HepG2 (cell line): ENCODE measurements around the gene TUBGCP4. TPM values are rescaled to one million over a fixed set of nuclear protein-coding genes. Genes with fewer than 3 reads are reported as not detected.

Source experiments
- BRD4 ChIP-seq: sonication (generic); formaldehyde crosslinking; IDR thresholded peaks from 2 replicates; pipeline ENCODE4 v1.4.0; 2020; ENCODE audit warnings: missing genetic modification reagents
- CBFB ChIP-seq: sonication (generic); formaldehyde crosslinking; IDR thresholded peaks from 2 replicates; pipeline ENCODE4 v1.4.0; 2020; ENCODE audit warnings: missing genetic modification reagents
- CENPBD1 ChIP-seq: sonication (generic); formaldehyde crosslinking; IDR thresholded peaks from 2 replicates; pipeline ENCODE4 v1.8.0; 2022; ENCODE audit warnings: missing genetic modification reagents, low read depth, mild to moderate bottlenecking, borderline replicate concordance
- EED ChIP-seq: sonication (generic); formaldehyde crosslinking; IDR thresholded peaks from 2 replicates; pipeline ENCODE4 v1.5.0; 2020; ENCODE audit warnings: mild to moderate bottlenecking, missing genetic modification reagents
- FOXM1 ChIP-seq: sonication (generic); formaldehyde crosslinking; IDR thresholded peaks from 2 replicates; pipeline ENCODE4 v1.5.0; 2020; ENCODE audit warnings: missing genetic modification reagents
- GATAD2A ChIP-seq: IDR thresholded peaks from 2 replicates; pipeline ENCODE4 v1.6.1; 2016
- KLF11 ChIP-seq: IDR thresholded peaks from 2 replicates; pipeline ENCODE4 v1.6.1; 2016; ENCODE audit warnings: missing compliant biosample characterization
- LBX2 ChIP-seq: sonication (generic); formaldehyde crosslinking; IDR thresholded peaks from 2 replicates; pipeline ENCODE4 v1.5.0; 2020; ENCODE audit warnings: missing genetic modification reagents, mild to moderate bottlenecking, borderline replicate concordance
- POLR2G ChIP-seq: fragments of 200-400 bp; formaldehyde crosslinking; IDR thresholded peaks from 2 replicates; pipeline ENCODE4 v1.6.1; 2018; ENCODE audit warnings: mild to moderate bottlenecking, low read depth, low read length, moderate library complexity
- RBFOX2 ChIP-seq: fragments of 200-400 bp; formaldehyde crosslinking; IDR thresholded peaks from 2 replicates; pipeline ENCODE4 v1.6.1; 2017; ENCODE audit warnings: low read depth, mild to moderate bottlenecking, low read length
- SMARCE1 ChIP-seq: fragments of 450-650 bp; IDR thresholded peaks from 2 replicates; pipeline ENCODE4 v1.6.1; 2017; ENCODE audit warnings: borderline replicate concordance
- YY1 ChIP-seq: IDR thresholded peaks from 2 replicates; pipeline ENCODE4 v1.6.1; 2011; ENCODE audit warnings: low read length, low read depth, moderate library complexity, mild to moderate bottlenecking; ENCODE audit not compliant: insufficient read depth, insufficient replicate concordance
- ZBTB3 ChIP-seq: sonication (generic); formaldehyde crosslinking; IDR thresholded peaks from 2 replicates; pipeline ENCODE4 v1.4.0; 2020; ENCODE audit warnings: low read depth, mild to moderate bottlenecking, moderate library complexity, missing genetic modification reagents, borderline replicate concordance
- ZMYM4 ChIP-seq: sonication (generic); formaldehyde crosslinking; IDR thresholded peaks from 2 replicates; pipeline ENCODE4 v1.8.1; 2023; ENCODE audit warnings: mild to moderate bottlenecking, missing genetic modification reagents
- ZNF274 ChIP-seq: sonication (generic); formaldehyde crosslinking; IDR thresholded peaks from 2 replicates; pipeline ENCODE4 v1.5.1; 2020; ENCODE audit warnings: mild to moderate bottlenecking, missing genetic modification reagents
- ZNF337 ChIP-seq: sonication (generic); formaldehyde crosslinking; IDR thresholded peaks from 2 replicates; pipeline ENCODE4 v1.5.1; 2020; ENCODE audit warnings: missing genetic modification reagents, low read depth, mild to moderate bottlenecking, borderline replicate concordance
- ZNF558 ChIP-seq: sonication (generic); formaldehyde crosslinking; IDR thresholded peaks from 2 replicates; pipeline ENCODE4 v1.9.0; 2022; ENCODE audit warnings: mild to moderate bottlenecking, missing genetic modification reagents, borderline replicate concordance
- ZNF713 ChIP-seq: sonication (generic); formaldehyde crosslinking; IDR thresholded peaks from 2 replicates; pipeline ENCODE4 v1.4.0; 2020; ENCODE audit warnings: mild to moderate bottlenecking, missing genetic modification reagents
- ZNF724P ChIP-seq: sonication (generic); formaldehyde crosslinking; IDR thresholded peaks from 2 replicates; pipeline ENCODE4 v1.8.0; 2022; ENCODE audit warnings: missing genetic modification reagents, borderline replicate concordance
- ZNF773 ChIP-seq: sonication (generic); formaldehyde crosslinking; IDR thresholded peaks from 2 replicates; pipeline ENCODE4 v1.4.0; 2020; ENCODE audit warnings: missing genetic modification reagents, borderline replicate concordance
- polyA plus RNA-seq, 8 experiments: library from polyadenylated mRNA; depleted of rRNA in 3 of 8; stranded (reverse) in 7 of 8; unstranded in 1 of 8; fragments of >200 nt; fragmentation: Illumina TruSeq in 4 of 8; extraction: Trizol in 4 of 8; gene quantifications; 2 replicates each; pipeline versions ENCODE4 v1.2.1 to v1.2.3, GENCODE V29; 2011 to 2016; ENCODE audit warnings: low read depth in 4 of 8, missing spikeins in 1 of 8, mixed read lengths in 1 of 8; ENCODE audit not compliant: insufficient read depth in 1 of 8
- total RNA-seq, 5 experiments: library from RNA; depleted of rRNA; stranded (reverse); fragments of >200 nt; fragmentation: Illumina TruSeq; extraction: Trizol; gene quantifications; 2 replicates each; pipeline ENCODE4 v1.2.3, GENCODE V29; 2016; ENCODE audit warnings: low read depth in 1 of 5
- TF ChIP-seq, protein P1 (sequence below): sonication (generic); formaldehyde crosslinking; IDR thresholded peaks from 2 replicates; pipeline ENCODE4 v1.4.0; 2020; ENCODE audit warnings: low read depth, mild to moderate bottlenecking, missing genetic modification reagents
- TF ChIP-seq, protein P2 (sequence below): IDR thresholded peaks from 2 replicates; pipeline ENCODE4 v1.6.1; 2016; ENCODE audit warnings: missing biosample characterization, missing genetic modification reagents, low read depth
- TF ChIP-seq, protein P3 (sequence below): sonication (generic); formaldehyde crosslinking; IDR thresholded peaks from 2 replicates; pipeline ENCODE4 v1.4.0; 2020; ENCODE audit warnings: missing genetic modification reagents

Gene TUBGCP4
- total and polyA plus RNA-seq, 2 of the 13 experiments (the other 11 are each of a cell fraction or from before 2014, with no cell fraction given), result 15.0 to 20.5 TPM

DNA sequence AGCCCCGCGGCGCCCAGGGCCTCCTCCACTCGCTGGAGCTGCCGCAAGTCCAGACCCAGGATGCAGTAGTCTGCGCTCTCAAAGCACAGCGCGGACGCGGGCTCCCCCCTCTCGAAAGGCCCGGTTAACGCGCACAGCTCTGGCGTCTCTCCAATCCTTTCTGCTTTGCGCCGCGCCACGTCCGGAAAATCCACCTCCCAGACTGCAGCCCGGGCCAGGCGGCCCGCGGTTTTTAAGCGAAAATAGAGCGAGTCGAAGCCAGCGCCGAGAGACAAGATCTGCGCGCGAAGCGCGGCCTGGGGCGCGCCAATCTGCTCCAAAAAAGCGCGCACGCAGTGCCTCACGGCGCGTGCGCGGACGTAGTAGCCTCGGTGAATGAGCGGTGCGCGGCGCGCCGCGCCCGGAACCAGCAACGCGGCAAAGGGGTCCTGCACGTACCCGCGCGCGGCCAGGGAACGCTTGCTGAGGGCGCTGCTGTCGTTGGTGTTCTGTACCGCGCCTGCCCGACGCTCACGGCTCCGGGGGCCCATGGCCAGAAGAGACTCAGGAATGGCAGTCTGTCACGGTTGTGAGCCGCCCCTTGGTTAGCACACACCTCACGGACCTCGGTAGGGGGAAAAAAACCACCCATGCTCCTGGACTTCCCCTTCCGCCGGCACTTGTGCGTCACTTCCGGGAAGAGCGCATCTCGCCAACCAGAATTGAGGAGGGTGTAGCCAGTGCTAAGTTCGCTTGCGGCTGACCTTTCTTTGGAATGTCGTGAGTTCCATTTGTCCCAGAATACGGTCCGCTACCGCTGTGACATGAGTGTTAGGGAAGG is 40.7 kb upstream of the TUBGCP4 start, which contains the start of gene LCMT2 (continued):
- TF ChIP-seq, protein P1, sequence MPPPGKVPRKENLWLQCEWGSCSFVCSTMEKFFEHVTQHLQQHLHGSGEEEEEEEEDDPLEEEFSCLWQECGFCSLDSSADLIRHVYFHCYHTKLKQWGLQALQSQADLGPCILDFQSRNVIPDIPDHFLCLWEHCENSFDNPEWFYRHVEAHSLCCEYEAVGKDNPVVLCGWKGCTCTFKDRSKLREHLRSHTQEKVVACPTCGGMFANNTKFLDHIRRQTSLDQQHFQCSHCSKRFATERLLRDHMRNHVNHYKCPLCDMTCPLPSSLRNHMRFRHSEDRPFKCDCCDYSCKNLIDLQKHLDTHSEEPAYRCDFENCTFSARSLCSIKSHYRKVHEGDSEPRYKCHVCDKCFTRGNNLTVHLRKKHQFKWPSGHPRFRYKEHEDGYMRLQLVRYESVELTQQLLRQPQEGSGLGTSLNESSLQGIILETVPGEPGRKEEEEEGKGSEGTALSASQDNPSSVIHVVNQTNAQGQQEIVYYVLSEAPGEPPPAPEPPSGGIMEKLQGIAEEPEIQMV (CRISPR knock-in tag), result peak; percentile 58; the same call in 1 of the 2 replicates
- TF ChIP-seq POLR2G (peak; percentile 98), SMARCE1 (no peak), BRD4 (no peak), EED (CRISPR knock-in tag) (0 out of 2 replicates have a peak, but pooled peaks have one; percentile 60), ZBTB3 (CRISPR knock-in tag) (no peak), CENPBD1 (CRISPR knock-in tag) (no peak; the same call in 1 of the 2 replicates), ZMYM4 (peak; percentile 84), GATAD2A (CRISPR knock-in tag) (0 out of 2 replicates have a peak, but pooled peaks have one; percentile 24), LBX2 (CRISPR knock-in tag) (0 out of 2 replicates have a peak, but pooled peaks have one; percentile 14), ZNF274 (peak; percentile 37; the same call in 1 of the 2 replicates), CBFB (CRISPR knock-in tag) (peak; percentile 40; the same call in 1 of the 2 replicates), FOXM1 (CRISPR knock-in tag) (no peak), RBFOX2 (peak; percentile 97), ZNF337 (CRISPR knock-in tag) (peak; percentile 80; the same call in 1 of the 2 replicates), ZNF713 (0 out of 2 replicates have a peak, but pooled peaks have one; percentile 45), ZNF558 (CRISPR knock-in tag) (peak; percentile 84; the same call in 1 of the 2 replicates), ZNF724P (peak; percentile 34; the same call in 1 of the 2 replicates), KLF11 (CRISPR knock-in tag) (no peak), YY1 (peak; percentile 50), ZNF773 (CRISPR knock-in tag) (no peak)
- TF ChIP-seq, protein P2, sequence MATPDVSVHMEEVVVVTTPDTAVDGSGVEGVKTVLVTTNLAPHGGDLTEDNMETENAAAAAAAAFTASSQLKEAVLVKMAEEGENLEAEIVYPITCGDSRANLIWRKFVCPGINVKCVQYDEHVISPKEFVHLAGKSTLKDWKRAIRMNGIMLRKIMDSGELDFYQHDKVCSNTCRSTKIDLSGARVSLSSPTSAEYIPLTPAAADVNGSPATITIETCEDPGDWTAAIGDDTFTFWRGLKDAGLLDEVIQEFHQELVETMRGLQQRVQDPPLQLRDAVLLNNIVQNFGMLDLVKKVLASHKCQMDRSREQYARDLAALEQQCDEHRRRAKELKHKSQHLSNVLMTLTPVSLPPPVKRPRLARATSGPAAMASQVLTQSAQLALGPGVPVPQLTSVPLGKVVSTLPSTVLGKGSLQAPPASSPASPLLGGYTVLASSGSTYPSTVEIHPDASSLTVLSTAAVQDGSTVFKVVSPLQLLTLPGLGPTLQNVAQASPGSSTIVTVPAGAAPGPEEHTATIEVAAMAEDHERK (CRISPR knock-in tag), result peak; percentile 51; the same call in 1 of the 2 replicates
- TF ChIP-seq, protein P3, sequence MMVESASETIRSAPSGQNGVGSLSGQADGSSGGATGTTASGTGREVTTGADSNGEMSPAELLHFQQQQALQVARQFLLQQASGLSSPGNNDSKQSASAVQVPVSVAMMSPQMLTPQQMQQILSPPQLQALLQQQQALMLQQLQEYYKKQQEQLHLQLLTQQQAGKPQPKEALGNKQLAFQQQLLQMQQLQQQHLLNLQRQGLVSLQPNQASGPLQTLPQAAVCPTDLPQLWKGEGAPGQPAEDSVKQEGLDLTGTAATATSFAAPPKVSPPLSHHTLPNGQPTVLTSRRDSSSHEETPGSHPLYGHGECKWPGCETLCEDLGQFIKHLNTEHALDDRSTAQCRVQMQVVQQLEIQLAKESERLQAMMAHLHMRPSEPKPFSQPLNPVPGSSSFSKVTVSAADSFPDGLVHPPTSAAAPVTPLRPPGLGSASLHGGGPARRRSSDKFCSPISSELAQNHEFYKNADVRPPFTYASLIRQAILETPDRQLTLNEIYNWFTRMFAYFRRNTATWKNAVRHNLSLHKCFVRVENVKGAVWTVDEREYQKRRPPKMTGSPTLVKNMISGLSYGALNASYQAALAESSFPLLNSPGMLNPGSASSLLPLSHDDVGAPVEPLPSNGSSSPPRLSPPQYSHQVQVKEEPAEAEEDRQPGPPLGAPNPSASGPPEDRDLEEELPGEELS, result no peak
